K562 (cell line): Measurements from ENCODE around the gene DPP9. TPM values are rescaled to one million over a fixed set of nuclear protein-coding genes. Genes with fewer than 3 reads are reported as not detected.

Source experiments
- E4F1 ChIP-seq: fragments of 250-450 bp; sonication (Bioruptor Pico); IDR thresholded peaks from 2 replicates; pipeline ENCODE4 v1.5.0; 2021; ENCODE audit warnings: mild to moderate bottlenecking, borderline replicate concordance
- ELK1 ChIP-seq: sonication (generic); formaldehyde crosslinking; IDR thresholded peaks from 2 replicates; pipeline ENCODE4 v1.8.1; 2022; ENCODE audit warnings: missing genetic modification reagents
- FOXP1 ChIP-seq: sonication (generic); formaldehyde crosslinking; IDR thresholded peaks from 2 replicates; pipeline ENCODE4 v1.8.0; 2022; ENCODE audit warnings: mild to moderate bottlenecking, missing genetic modification reagents
- HDAC1 ChIP-seq, 2 experiments: fragments of 450-650 bp; IDR thresholded peaks; 2 replicates each; pipeline ENCODE4 v1.6.1; 2016 to 2017; ENCODE audit warnings: inconsistent platforms in 1 of 2, mild to moderate bottlenecking in 1 of 2, moderate library complexity in 1 of 2
- HLTF ChIP-seq: fragments of 450-650 bp; IDR thresholded peaks from 2 replicates; pipeline ENCODE4 v1.6.1; 2016
- JUN ChIP-seq, 2 experiments: sonication (generic) in 1 of 2; formaldehyde crosslinking in 1 of 2; IDR thresholded peaks; 2 replicates each; pipeline versions ENCODE4 v1.6.1 to v1.8.0; 2012 to 2022; ENCODE audit warnings: borderline replicate concordance in 2 of 2, mild to moderate bottlenecking in 2 of 2, improper control_type of control experiment in 1 of 2, low read depth in 1 of 2, low read length in 1 of 2, missing genetic modification reagents in 1 of 2
- KLF10 ChIP-seq: fragments of 250-450 bp; sonication (Bioruptor Pico); IDR thresholded peaks from 2 replicates; pipeline ENCODE4 v1.6.1; 2021; ENCODE audit warnings: matching md5 sums
- MAFG ChIP-seq: fragments of 450-650 bp; conservative IDR thresholded peaks from 2 replicates; pipeline ENCODE4 v1.6.1; 2016; ENCODE audit warnings: missing genetic modification characterization, missing compliant biosample characterization
- PYGO2 ChIP-seq: fragments of 450-650 bp; IDR thresholded peaks from 2 replicates; pipeline ENCODE4 v1.6.1; 2016; ENCODE audit warnings: mild to moderate bottlenecking, missing genetic modification characterization, moderate library complexity, missing compliant biosample characterization
- SLC30A9 ChIP-seq: fragments of 250-450 bp; sonication (Bioruptor Pico); IDR thresholded peaks from 2 replicates; pipeline ENCODE4 v1.8.0; 2022; ENCODE audit warnings: mild to moderate bottlenecking, moderate library complexity
- TBL1XR1 ChIP-seq, 2 experiments: IDR thresholded peaks; 2 replicates each; pipeline ENCODE4 v1.6.1; 2012; ENCODE audit warnings: improper control_type of control experiment in 2 of 2, low read length in 2 of 2, mild to moderate bottlenecking in 1 of 2
- TCFL5 ChIP-seq: fragments of 250-450 bp; sonication (Bioruptor Pico); conservative IDR thresholded peaks from 2 replicates; pipeline ENCODE4 v1.6.1; 2021; ENCODE audit warnings: mild to moderate bottlenecking, moderate library complexity, matching md5 sums
- ZBTB9 ChIP-seq: fragments of 450-650 bp; formaldehyde crosslinking; IDR thresholded peaks from 2 replicates; pipeline ENCODE4 v1.4.0; 2020; ENCODE audit warnings: mild to moderate bottlenecking, moderate library complexity
- ZFP91 ChIP-seq: sonication (generic); formaldehyde crosslinking; IDR thresholded peaks from 2 replicates; pipeline ENCODE4 v1.8.0; 2022; ENCODE audit warnings: mild to moderate bottlenecking, missing genetic modification reagents
- ZKSCAN1 ChIP-seq: fragments of 150-350 bp; IDR thresholded peaks from 2 replicates; pipeline ENCODE4 v1.6.1; 2016; ENCODE audit warnings: low read depth, low read length
- ZKSCAN3 ChIP-seq: fragments of 250-450 bp; sonication (Bioruptor Pico); IDR thresholded peaks from 2 replicates; pipeline ENCODE4 v1.4.0; 2020
- ZNF277 ChIP-seq: fragments of 250-450 bp; sonication (Bioruptor Pico); IDR thresholded peaks from 2 replicates; pipeline ENCODE4 v1.8.0; 2022; ENCODE audit warnings: inconsistent platforms, mild to moderate bottlenecking, moderate library complexity, borderline replicate concordance
- ZNF41 ChIP-seq: fragments of 250-450 bp; sonication (Bioruptor Pico); conservative IDR thresholded peaks from 2 replicates; pipeline ENCODE4 v1.4.0; 2020; ENCODE audit warnings: mild to moderate bottlenecking
- polyA plus RNA-seq, 8 experiments: library from polyadenylated mRNA; depleted of rRNA in 4 of 8; stranded (reverse) in 5 of 8; unstranded in 3 of 8; fragments of >200 nt; fragmentation: Nextera tagmentation in 2 of 8; fragmentation: Illumina TruSeq in 1 of 8; extraction: Ambion mirVana in 2 of 8; extraction: Trizol in 1 of 8; gene quantifications; 2 replicates each; pipeline versions ENCODE4 v1.2.1 to v1.2.3, GENCODE V29; 2011 to 2014; ENCODE audit warnings: inconsistent platforms in 1 of 8, missing spikeins in 1 of 8
- total RNA-seq, 7 experiments: library from RNA; depleted of rRNA in 6 of 7; stranded (reverse); fragments of >200 nt in 6 of 7; fragmentation: Illumina TruSeq in 2 of 7; extraction: Trizol in 2 of 7; gene quantifications; 2 replicates each; pipeline versions ENCODE4 v1.2.1 to v1.2.3, GENCODE V29; 2011 to 2021; ENCODE audit warnings: low replicate concordance in 1 of 7

DPP9 gene
- total and polyA plus RNA-seq, 9 of the 15 experiments (the other 6 are each of a cell fraction or from before 2014, with no cell fraction given): 0.90 to 66.7 (median 24.5) TPM

GRCh38 chr19:4723595-4724514, at the start of gene DPP9 (continued):
- TF ChIP-seq ZBTB9 (no peak), ZNF41 (CRISPR knock-in tag) (no peak), ZKSCAN3 (no peak), PYGO2 (no peak), E4F1 (CRISPR knock-in tag) (no peak), FOXP1 (CRISPR knock-in tag) (peak; percentile 24; the same call in 1 of the 2 replicates), HDAC1 (IDR thresholded peaks at IDR 0.05) (peak; percentile 5 to 99; a peak in 2 of 4 replicates), JUN (IDR thresholded peaks at IDR 0.05; ENCODE audit: borderline replicate concordance, low read depth, low read length) (peak; percentile 26; the same call in 1 of the 2 replicates), JUN (CRISPR knock-in tag; IDR thresholded peaks at IDR 0.05; ENCODE audit: borderline replicate concordance) (no peak), HLTF (no peak), TCFL5 (no peak), SLC30A9 (CRISPR knock-in tag) (no peak), KLF10 (no peak), MAFG (no peak), ZFP91 (CRISPR knock-in tag) (no peak), ELK1 (CRISPR knock-in tag) (no peak), ZNF277 (CRISPR knock-in tag) (no peak), TBL1XR1 (IDR thresholded peaks at IDR 0.05; ENCODE audit: low read length in 2 of 2) (peak; percentile 60 to 99), ZKSCAN1 (no peak)
